ENCODE measurements around the gene DDX49. TPM values are rescaled to one million over a fixed set of nuclear protein-coding genes. Genes with fewer than 3 reads are reported as not detected.

The DDX49 gene
- total RNA-seq, 3 donors from 2014 or later (not counting 1 experiment from before 2014, with no cell fraction given), result 59.3 to 66.9 (median 62.9) TPM

GRCh38 chr19:18964121-18964520 lies 44.6 kb downstream of the DDX49 start:
- no peak for ATAC-seq
- no peaks in the 10 kb centered on the region for H3K9me3 Mint-ChIP-seq
- Histone ChIP-seq H3K36me3 (ENCODE audit: control insufficient read depth, insufficient read depth, low read length) (no peaks in the 10 kb centered on the region), H3K27ac (ENCODE audit: low read length) (no peak overlapping the region), H3K27me3 (ENCODE audit: control insufficient read depth, insufficient read depth, low read length) (peaks cover 5% of the 10 kb centered on the region), H3K4me1 (ENCODE audit: control insufficient read depth, insufficient read depth, low read length) (peaks cover 15% of the 10 kb centered on the region), H3K9me3 (ENCODE audit: control insufficient read depth, insufficient read depth, low read length) (peaks cover 4% of the 10 kb centered on the region), H3K4me3 (ENCODE audit: low read length) (no peak overlapping the region)
- no peak overlapping the region for H3K27ac Mint-ChIP-seq
- peaks cover 0 to 13% of the 10 kb centered on the region in 2 donors for H3K4me1 Mint-ChIP-seq
- DNase-seq, result no peak
- no peak overlapping the region for H3K4me3 Mint-ChIP-seq
- WGBS (ENCODE audit: insufficient coverage), result 95% methylated on average over 7 of the region's 9 CpGs
- no peak for TF ChIP-seq CTCF (IDR thresholded peaks at IDR 0.05)
- peaks cover 14 to 20% of the 10 kb centered on the region in 2 donors for H3K27me3 Mint-ChIP-seq (ENCODE audit: low read depth in 2 of 2)
- intact Hi-C loops (cut with micrococcal nuclease), result no loop called here
- no peaks in the 10 kb centered on the region for H3K36me3 Mint-ChIP-seq

GRCh38 chr19:18966307-18966706 lies 46.8 kb downstream of the DDX49 start:
- no peak for DNase-seq
- intact Hi-C loops (cut with micrococcal nuclease), result no loop called here
- Mint-ChIP-seq H3K27ac (no peak overlapping the region), H3K27me3 (ENCODE audit: low read depth in 2 of 2) (peaks cover 12 to 17% of the 10 kb centered on the region in 2 donors), H3K4me1 (peaks cover 0 to 12% of the 10 kb centered on the region in 2 donors), H3K36me3 (no peaks in the 10 kb centered on the region), H3K9me3 (no peaks in the 10 kb centered on the region), H3K4me3 (no peak overlapping the region)
- ATAC-seq, result no peak
- Histone ChIP-seq H3K4me3 (ENCODE audit: low read length) (no peak overlapping the region), H3K27me3 (ENCODE audit: control insufficient read depth, insufficient read depth, low read length) (peaks cover 5% of the 10 kb centered on the region), H3K4me1 (ENCODE audit: control insufficient read depth, insufficient read depth, low read length) (peaks cover 15% of the 10 kb centered on the region), H3K27ac (ENCODE audit: low read length) (no peak overlapping the region), H3K36me3 (ENCODE audit: control insufficient read depth, insufficient read depth, low read length) (no peaks in the 10 kb centered on the region), H3K9me3 (ENCODE audit: control insufficient read depth, insufficient read depth, low read length) (peaks cover 4% of the 10 kb centered on the region)
- WGBS (ENCODE audit: insufficient coverage), result 72% methylated on average over 4 of the region's 4 CpGs
- no peak for TF ChIP-seq CTCF (IDR thresholded peaks at IDR 0.05)

GRCh38 chr19:18967358-18968146 lies 48.0 kb downstream of the DDX49 start:
- Mint-ChIP-seq H3K4me3 (no peak overlapping the region), H3K4me1 (no peaks in the 10 kb centered on the region), H3K9me3 (no peaks in the 10 kb centered on the region), H3K36me3 (no peaks in the 10 kb centered on the region), H3K27ac (no peak overlapping the region), H3K27me3 (ENCODE audit: low read depth in 2 of 2) (peaks cover 3 to 7% of the 10 kb centered on the region in 2 donors)
- TF ChIP-seq CTCF (IDR thresholded peaks at IDR 0.05), result no peak
- WGBS (ENCODE audit: insufficient coverage), result 18% methylated on average over 11 of the region's 11 CpGs
- intact Hi-C loops (cut with micrococcal nuclease), result no loop called here
- ATAC-seq (no peak), DNase-seq (no peak)
- Histone ChIP-seq H3K4me1 (ENCODE audit: control insufficient read depth, insufficient read depth, low read length) (peaks cover 11% of the 10 kb centered on the region), H3K36me3 (ENCODE audit: control insufficient read depth, insufficient read depth, low read length) (no peaks in the 10 kb centered on the region), H3K27ac (ENCODE audit: low read length) (no peak overlapping the region), H3K27me3 (ENCODE audit: control insufficient read depth, insufficient read depth, low read length) (no peaks in the 10 kb centered on the region), H3K4me3 (ENCODE audit: low read length) (no peak overlapping the region), H3K9me3 (ENCODE audit: control insufficient read depth, insufficient read depth, low read length) (peaks cover 4% of the 10 kb centered on the region)

All from natural killer cell (primary cell).